GM12865 (cell line): ENCODE measurements around the gene RPL27.

Source experiments
- DNase-seq: peaks from one replicate; pipeline ENCODE4 v3.0.0; 2010; ENCODE audit warnings: low read depth
- H3K4me3 ChIP-seq: 2 replicates; pipeline ENCODE4 v1.5.1; 2011; ENCODE audit warnings: mild to moderate bottlenecking, low read depth, low read length, control low read depth
- TF ChIP-seq, protein P1 (sequence below): IDR thresholded peaks from 2 replicates; pipeline ENCODE4 v1.5.1; 2011; ENCODE audit warnings: low read length, control low read depth, low read depth, inconsistent platforms; ENCODE audit not compliant: insufficient read depth; ENCODE audit errors: missing control alignments

The RPL27 gene

GRCh38 chr17:43024407-43025289 is 26.4 kb downstream of the RPL27 start, which contains the start of gene RND2:
RND2 (plus strand) TSS chr17:43025231; CDS start chr17:43025348, 117 bp downstream.
- peak within 1 kb of the TSS; percentile 44 for H3K4me3 ChIP-seq
- TF ChIP-seq, protein P1, sequence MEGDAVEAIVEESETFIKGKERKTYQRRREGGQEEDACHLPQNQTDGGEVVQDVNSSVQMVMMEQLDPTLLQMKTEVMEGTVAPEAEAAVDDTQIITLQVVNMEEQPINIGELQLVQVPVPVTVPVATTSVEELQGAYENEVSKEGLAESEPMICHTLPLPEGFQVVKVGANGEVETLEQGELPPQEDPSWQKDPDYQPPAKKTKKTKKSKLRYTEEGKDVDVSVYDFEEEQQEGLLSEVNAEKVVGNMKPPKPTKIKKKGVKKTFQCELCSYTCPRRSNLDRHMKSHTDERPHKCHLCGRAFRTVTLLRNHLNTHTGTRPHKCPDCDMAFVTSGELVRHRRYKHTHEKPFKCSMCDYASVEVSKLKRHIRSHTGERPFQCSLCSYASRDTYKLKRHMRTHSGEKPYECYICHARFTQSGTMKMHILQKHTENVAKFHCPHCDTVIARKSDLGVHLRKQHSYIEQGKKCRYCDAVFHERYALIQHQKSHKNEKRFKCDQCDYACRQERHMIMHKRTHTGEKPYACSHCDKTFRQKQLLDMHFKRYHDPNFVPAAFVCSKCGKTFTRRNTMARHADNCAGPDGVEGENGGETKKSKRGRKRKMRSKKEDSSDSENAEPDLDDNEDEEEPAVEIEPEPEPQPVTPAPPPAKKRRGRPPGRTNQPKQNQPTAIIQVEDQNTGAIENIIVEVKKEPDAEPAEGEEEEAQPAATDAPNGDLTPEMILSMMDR = peak; percentile 76
- DNase-seq = peak; percentile 88

DNA sequence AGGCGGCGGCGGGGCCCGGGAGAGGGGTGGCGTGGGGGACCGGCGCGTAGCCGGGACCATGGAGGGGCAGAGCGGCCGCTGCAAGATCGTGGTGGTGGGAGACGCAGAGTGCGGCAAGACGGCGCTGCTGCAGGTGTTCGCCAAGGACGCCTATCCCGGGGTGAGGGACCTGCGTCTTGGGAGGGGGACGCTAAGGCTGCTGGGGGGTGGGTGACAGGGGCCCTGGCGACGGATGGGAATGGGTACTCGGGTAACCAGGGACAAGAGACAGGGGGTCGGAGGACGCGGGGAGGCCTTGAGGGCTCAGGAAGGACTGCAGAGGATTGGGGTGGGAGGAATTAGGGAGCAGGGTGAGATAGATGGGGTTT is 27.1 kb downstream of the RPL27 start:
- DNase-seq = no peak
- H3K4me3 ChIP-seq = no peak overlapping the region
- TF ChIP-seq, protein P1 = no peak

- H3K4me3 ChIP-seq = no peak overlapping the region
- no peak for DNase-seq
These were observed 27.7 kb downstream of the RPL27 start for GRCh38 chr17:43025766-43026537.

GRCh38 chr17:43026595-43026994 is 28.4 kb downstream of the RPL27 start:
- DNase-seq = no peak
- H3K4me3 ChIP-seq = no peak overlapping the region
- TF ChIP-seq, protein P1 = no peak

More at GRCh38 chr17:43025766-43026537, 27.7 kb downstream of the RPL27 start:
- TF ChIP-seq, protein P1 = no peak

GRCh38 chr17:43027091-43028032 is 29.1 kb downstream of the RPL27 start:
- DNase-seq = no peak
- no peak overlapping the region for H3K4me3 ChIP-seq
- TF ChIP-seq, protein P1 = no peak

DNA sequence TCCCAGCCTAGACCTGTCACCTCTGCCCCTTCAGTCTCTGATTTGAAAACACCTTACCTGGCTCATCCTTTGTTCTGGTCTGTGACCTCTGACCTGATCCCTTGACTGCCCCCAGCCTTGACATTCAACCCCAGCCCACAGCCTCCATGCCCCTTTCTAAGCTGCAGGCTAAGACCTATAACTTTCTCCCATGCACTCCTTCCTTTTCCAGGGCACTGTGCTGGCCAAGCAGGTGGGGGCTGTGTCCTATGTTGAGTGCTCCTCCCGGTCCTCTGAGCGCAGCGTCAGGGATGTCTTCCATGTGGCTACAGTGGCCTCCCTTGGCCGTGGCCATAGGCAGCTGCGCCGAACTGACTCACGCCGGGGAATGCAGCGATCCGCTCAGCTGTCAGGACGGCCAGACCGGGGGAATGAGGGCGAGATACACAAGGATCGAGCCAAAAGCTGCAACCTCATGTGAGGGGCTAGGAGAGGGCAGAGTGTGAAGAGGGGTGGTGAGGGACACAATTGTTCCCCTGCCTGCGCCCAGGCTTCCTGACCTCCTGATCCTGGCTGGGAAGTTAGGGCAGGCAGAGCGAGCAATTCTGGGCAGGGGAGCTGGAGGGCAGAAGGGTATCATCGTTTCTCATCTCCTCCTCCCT is 30.1 kb downstream of the RPL27 start:
- DNase-seq = no peak
- TF ChIP-seq, protein P1 = no peak
- no peak overlapping the region for H3K4me3 ChIP-seq
